K562 (cell line): ENCODE measurements around the gene SPTBN4. TPM values are rescaled to one million over a fixed set of nuclear protein-coding genes. Genes with fewer than 3 reads are reported as not detected.

Experiments used
- BRD4 ChIP-seq: fragments of 200-600 bp; sonication (generic); IDR thresholded peaks from 2 replicates; pipeline ENCODE4 v1.6.1; 2017; ENCODE audit warnings: inconsistent platforms
- CREB3 ChIP-seq: fragments of 450-650 bp; conservative IDR thresholded peaks from 2 replicates; pipeline ENCODE4 v1.6.1; 2016; ENCODE audit warnings: missing genetic modification characterization, low read depth, mild to moderate bottlenecking, missing compliant biosample characterization, moderate library complexity
- CSDE1 ChIP-seq, 2 experiments: fragments of 450-650 bp; IDR thresholded peaks; 2 replicates each; pipeline ENCODE4 v1.6.1; 2016; ENCODE audit warnings: mild to moderate bottlenecking in 1 of 2
- FOXA1 ChIP-seq: fragments of 450-650 bp; IDR thresholded peaks from 2 replicates; pipeline ENCODE4 v1.6.1; 2016; ENCODE audit warnings: mild to moderate bottlenecking, borderline replicate concordance
- GABPA ChIP-seq: fragments of 200-800 bp; sonication (Bioruptor generic); conservative IDR thresholded peaks from 2 replicates; pipeline ENCODE4 v1.6.1; 2016; ENCODE audit warnings: low read depth, missing genetic modification characterization, missing compliant biosample characterization
- GMEB1 ChIP-seq: fragments of 250-450 bp; sonication (Bioruptor Pico); IDR thresholded peaks from 2 replicates; pipeline ENCODE4 v1.4.0; 2020; ENCODE audit warnings: mild to moderate bottlenecking
- KDM2B ChIP-seq: fragments of 250-450 bp; sonication (Bioruptor Pico); IDR thresholded peaks from 2 replicates; pipeline ENCODE4 v1.8.0; 2021; ENCODE audit warnings: mild to moderate bottlenecking, moderate library complexity
- KLF13 ChIP-seq: fragments of 450-650 bp; IDR thresholded peaks from 2 replicates; pipeline ENCODE4 v1.6.1; 2016; ENCODE audit warnings: missing genetic modification characterization, low read depth, mild to moderate bottlenecking, missing compliant biosample characterization, moderate library complexity, borderline replicate concordance
- RFX7 ChIP-seq: fragments of 250-450 bp; sonication (Bioruptor Pico); IDR thresholded peaks from 2 replicates; pipeline ENCODE4 v1.5.1; 2021; ENCODE audit warnings: mild to moderate bottlenecking
- SAFB2 ChIP-seq: fragments of 200-400 bp; formaldehyde crosslinking; IDR thresholded peaks from 2 replicates; pipeline ENCODE4 v1.6.1; 2018; ENCODE audit warnings: borderline replicate concordance, low read length, low read depth, moderate library complexity; ENCODE audit not compliant: severe bottlenecking
- SRSF1 ChIP-seq: fragments of 200-400 bp; formaldehyde crosslinking; IDR thresholded peaks from 2 replicates; pipeline ENCODE4 v1.6.1; 2017; ENCODE audit warnings: mild to moderate bottlenecking, low read depth, low read length, moderate library complexity
- TRIM24 ChIP-seq, 2 experiments: fragments of 450-650 bp; IDR thresholded peaks; 2 replicates each; pipeline ENCODE4 v1.6.1; 2016
- ZBTB33 ChIP-seq: sonication (generic); formaldehyde crosslinking; IDR thresholded peaks from 2 replicates; pipeline ENCODE4 v1.8.1; 2023; ENCODE audit warnings: mild to moderate bottlenecking, missing genetic modification reagents
- ZBTB9 ChIP-seq: fragments of 450-650 bp; formaldehyde crosslinking; IDR thresholded peaks from 2 replicates; pipeline ENCODE4 v1.4.0; 2020; ENCODE audit warnings: mild to moderate bottlenecking, moderate library complexity
- ZNF253 ChIP-seq: fragments of 250-450 bp; sonication (Bioruptor Pico); conservative IDR thresholded peaks from 2 replicates; pipeline ENCODE4 v1.6.1; 2021; ENCODE audit warnings: mild to moderate bottlenecking
- ZNF436 ChIP-seq: fragments of 250-450, 450-650 bp; sonication (Bioruptor Pico); formaldehyde crosslinking; IDR thresholded peaks from 2 replicates; pipeline ENCODE4 v1.7.0; 2020; ENCODE audit warnings: mild to moderate bottlenecking
- ZNF592 ChIP-seq: fragments of 450-650 bp; IDR thresholded peaks from 2 replicates; pipeline ENCODE4 v1.6.1; 2017; ENCODE audit warnings: antibody characterized with exemption, mild to moderate bottlenecking
- polyA plus RNA-seq, 8 experiments: library from polyadenylated mRNA; depleted of rRNA in 4 of 8; stranded (reverse) in 5 of 8; unstranded in 3 of 8; fragments of >200 nt; fragmentation: Nextera tagmentation in 2 of 8; fragmentation: Illumina TruSeq in 1 of 8; extraction: Ambion mirVana in 2 of 8; extraction: Trizol in 1 of 8; gene quantifications; 2 replicates each; pipeline versions ENCODE4 v1.2.1 to v1.2.3, GENCODE V29; 2011 to 2014; ENCODE audit warnings: inconsistent platforms in 1 of 8, missing spikeins in 1 of 8
- total RNA-seq, 7 experiments: library from RNA; depleted of rRNA in 6 of 7; stranded (reverse); fragments of >200 nt in 6 of 7; fragmentation: Illumina TruSeq in 2 of 7; extraction: Trizol in 2 of 7; gene quantifications; 2 replicates each; pipeline versions ENCODE4 v1.2.1 to v1.2.3, GENCODE V29; 2011 to 2021; ENCODE audit warnings: low replicate concordance in 1 of 7

The SPTBN4 gene
- total and polyA plus RNA-seq, 9 of the 15 experiments (the other 6 are each of a cell fraction or from before 2014, with no cell fraction given), result 0.01 to 1.5 (median 0.86) TPM

GRCh38 chr19:40443131-40443999 lies 23.4 kb upstream of the SPTBN4 start (continued):
- TF ChIP-seq GABPA (tag) (peak; percentile 10; the same call in 1 of the 2 replicates), ZNF592 (no peak), RFX7 (CRISPR knock-in tag) (no peak), KLF13 (peak; percentile 83), GMEB1 (CRISPR knock-in tag) (peak; percentile 76), KDM2B (CRISPR knock-in tag) (no peak), ZNF253 (CRISPR knock-in tag) (no peak), ZBTB33 (CRISPR knock-in tag) (no peak), ZNF436 (no peak), CREB3 (tag) (no peak), FOXA1 (no peak), ZBTB9 (peak; percentile 36; the same call in 1 of the 2 replicates), SRSF1 (no peak), CSDE1 (IDR thresholded peaks at IDR 0.05) (peak in 1 of 2 experiments; percentile 70; a peak in 1 of 4 replicates), TRIM24 (IDR thresholded peaks at IDR 0.05) (peak in 1 of 2 experiments; percentile 40; a peak in 2 of 4 replicates), BRD4 (peak; percentile 79), SAFB2 (no peak)
